HEK293 (cell line): ENCODE results near the gene ADIG.
A peak's percentile ranks its signal among the peaks of the same experiment; 100 is the strongest.

ENCODE experiments used
- CTCF ChIA-PET: fragments of 350-600 bp; formaldehyde crosslinking; extraction: SDS; loops from one replicate; lab custom pipeline; 2021; ENCODE audit warnings: antibody characterized with exemption; lab: Yijun Ruan, JAX
- POLR2A ChIA-PET: fragments of 300-600 bp; formaldehyde crosslinking; extraction: SDS; loops from one replicate; lab custom pipeline; 2020; ENCODE audit warnings: antibody characterized with exemption, inconsistent platforms; lab: Yijun Ruan, JAX
- H3K27ac ChIP-seq: fragments of 200-500 bp; sonication (Bioruptor generic); 2 replicates; pipeline ENCODE4 v1.5.1; 2014; ENCODE audit warnings: low read depth, low read length, control low read depth, inconsistent platforms; ENCODE audit errors: extremely low read depth
- H3K36me3 ChIP-seq, 2 experiments: fragments of 200-500 bp in 1 of 2; sonication (Bioruptor generic) in 1 of 2; 1 replicate in 1 of 2; 2 replicates in 1 of 2; pipeline ENCODE4 v1.5.1; 2014 to 2017; ENCODE audit warnings: inconsistent platforms in 2 of 2, low read length in 2 of 2; ENCODE audit not compliant: control insufficient read depth in 2 of 2, insufficient read depth in 1 of 2
- H3K4me1 ChIP-seq: fragments of 200-500 bp; sonication (Bioruptor generic); 2 replicates; pipeline ENCODE4 v1.5.1; 2014; ENCODE audit warnings: mild to moderate bottlenecking, low read length, inconsistent platforms; ENCODE audit not compliant: control insufficient read depth, insufficient read depth
- H3K4me3 ChIP-seq: 2 replicates; pipeline ENCODE4 v1.5.1; 2011; ENCODE audit warnings: low read depth, mild to moderate bottlenecking, control low read depth, low read length, moderate library complexity
- H3K9me3 ChIP-seq: fragments of 200-500 bp; sonication (Bioruptor generic); 2 replicates; pipeline ENCODE4 v1.5.1; 2014; ENCODE audit warnings: low read depth, low read length, inconsistent platforms; ENCODE audit not compliant: control insufficient read depth, insufficient read depth
- KLF9 ChIP-seq: fragments of 450-650 bp; formaldehyde crosslinking; IDR thresholded peaks from 2 replicates; pipeline ENCODE4 v1.5.1; 2016; ENCODE audit warnings: missing biosample characterization, missing genetic modification characterization, low read depth
- RBAK ChIP-seq: fragments of 450-650 bp; formaldehyde crosslinking; IDR thresholded peaks from 2 replicates; pipeline ENCODE4 v1.5.1; 2016; ENCODE audit warnings: missing biosample characterization, missing genetic modification characterization
- SP2 ChIP-seq: fragments of 450-650 bp; formaldehyde crosslinking; IDR thresholded peaks from 2 replicates; pipeline ENCODE4 v1.5.1; 2016; ENCODE audit warnings: missing biosample characterization, missing genetic modification characterization
- ZNF10 ChIP-seq: fragments of 450-650 bp; formaldehyde crosslinking; IDR thresholded peaks from 2 replicates; pipeline ENCODE4 v1.5.1; 2017; ENCODE audit warnings: missing biosample characterization, missing genetic modification characterization
- ZNF157 ChIP-seq: fragments of 450-650 bp; formaldehyde crosslinking; IDR thresholded peaks from 2 replicates; pipeline ENCODE4 v1.5.1; 2016; ENCODE audit warnings: missing biosample characterization, missing genetic modification characterization
- ZNF16 ChIP-seq: fragments of 450-650 bp; formaldehyde crosslinking; IDR thresholded peaks from 2 replicates; pipeline ENCODE4 v1.5.1; 2016; ENCODE audit warnings: low read depth, missing biosample characterization, missing genetic modification characterization
- ZNF266 ChIP-seq: fragments of 450-650 bp; formaldehyde crosslinking; IDR thresholded peaks from 2 replicates; pipeline ENCODE4 v1.5.1; 2016; ENCODE audit warnings: missing biosample characterization, missing genetic modification characterization, low read depth
- TF ChIP-seq, protein P1 (sequence below): fragments of 450-650 bp; formaldehyde crosslinking; IDR thresholded peaks from 2 replicates; pipeline ENCODE4 v1.5.1; 2017; ENCODE audit warnings: missing biosample characterization, missing genetic modification characterization
- TF ChIP-seq, protein P2 (sequence below): fragments of 450-650 bp; formaldehyde crosslinking; IDR thresholded peaks from 2 replicates; pipeline ENCODE4 v1.5.1; 2016; ENCODE audit warnings: missing biosample characterization, missing genetic modification characterization
- TF ChIP-seq, protein P3 (sequence below): fragments of 450-650 bp; formaldehyde crosslinking; IDR thresholded peaks from 2 replicates; pipeline ENCODE4 v1.5.1; 2016; ENCODE audit warnings: missing biosample characterization, missing genetic modification characterization, borderline replicate concordance
- TF ChIP-seq, protein P4 (sequence below): fragments of 450-650 bp; IDR thresholded peaks from 2 replicates; pipeline ENCODE4 v1.5.1; 2018; ENCODE audit warnings: missing biosample characterization, mild to moderate bottlenecking, missing genetic modification characterization
- TF ChIP-seq, protein P5 (sequence below): IDR thresholded peaks from 2 replicates; pipeline ENCODE4 v1.6.1; 2011; ENCODE audit warnings: mild to moderate bottlenecking, low read depth, low read length, borderline replicate concordance
- TF ChIP-seq, protein P6 (sequence below): fragments of 450-650 bp; formaldehyde crosslinking; conservative IDR thresholded peaks from 2 replicates; pipeline ENCODE4 v1.5.1; 2016; ENCODE audit warnings: low read depth, missing biosample characterization, missing genetic modification characterization

Gene ADIG

DNA sequence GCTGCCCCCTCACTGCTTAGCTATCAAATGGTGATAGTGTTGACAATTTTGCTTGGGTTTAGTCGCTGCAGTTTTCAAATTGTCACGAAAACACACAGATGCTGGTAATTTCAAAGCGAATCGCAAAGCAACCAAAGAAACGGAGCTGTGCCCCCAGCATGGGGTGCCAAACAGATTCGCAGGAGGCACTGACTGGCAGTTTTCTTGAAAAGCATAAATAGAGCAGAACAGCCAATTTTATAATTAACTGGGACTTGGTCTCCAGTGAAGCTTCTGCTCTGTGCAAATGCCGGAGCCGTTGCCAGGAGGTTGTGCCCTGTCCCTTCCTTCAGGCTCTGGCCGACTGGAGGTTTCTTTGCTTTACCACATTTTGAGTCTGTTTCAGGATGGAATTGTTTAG is 39.4 kb downstream of the ADIG start (continued):
- TF ChIP-seq, protein P1, sequence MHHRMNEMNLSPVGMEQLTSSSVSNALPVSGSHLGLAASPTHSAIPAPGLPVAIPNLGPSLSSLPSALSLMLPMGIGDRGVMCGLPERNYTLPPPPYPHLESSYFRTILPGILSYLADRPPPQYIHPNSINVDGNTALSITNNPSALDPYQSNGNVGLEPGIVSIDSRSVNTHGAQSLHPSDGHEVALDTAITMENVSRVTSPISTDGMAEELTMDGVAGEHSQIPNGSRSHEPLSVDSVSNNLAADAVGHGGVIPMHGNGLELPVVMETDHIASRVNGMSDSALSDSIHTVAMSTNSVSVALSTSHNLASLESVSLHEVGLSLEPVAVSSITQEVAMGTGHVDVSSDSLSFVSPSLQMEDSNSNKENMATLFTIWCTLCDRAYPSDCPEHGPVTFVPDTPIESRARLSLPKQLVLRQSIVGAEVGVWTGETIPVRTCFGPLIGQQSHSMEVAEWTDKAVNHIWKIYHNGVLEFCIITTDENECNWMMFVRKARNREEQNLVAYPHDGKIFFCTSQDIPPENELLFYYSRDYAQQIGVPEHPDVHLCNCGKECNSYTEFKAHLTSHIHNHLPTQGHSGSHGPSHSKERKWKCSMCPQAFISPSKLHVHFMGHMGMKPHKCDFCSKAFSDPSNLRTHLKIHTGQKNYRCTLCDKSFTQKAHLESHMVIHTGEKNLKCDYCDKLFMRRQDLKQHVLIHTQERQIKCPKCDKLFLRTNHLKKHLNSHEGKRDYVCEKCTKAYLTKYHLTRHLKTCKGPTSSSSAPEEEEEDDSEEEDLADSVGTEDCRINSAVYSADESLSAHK = no peak

DNA sequence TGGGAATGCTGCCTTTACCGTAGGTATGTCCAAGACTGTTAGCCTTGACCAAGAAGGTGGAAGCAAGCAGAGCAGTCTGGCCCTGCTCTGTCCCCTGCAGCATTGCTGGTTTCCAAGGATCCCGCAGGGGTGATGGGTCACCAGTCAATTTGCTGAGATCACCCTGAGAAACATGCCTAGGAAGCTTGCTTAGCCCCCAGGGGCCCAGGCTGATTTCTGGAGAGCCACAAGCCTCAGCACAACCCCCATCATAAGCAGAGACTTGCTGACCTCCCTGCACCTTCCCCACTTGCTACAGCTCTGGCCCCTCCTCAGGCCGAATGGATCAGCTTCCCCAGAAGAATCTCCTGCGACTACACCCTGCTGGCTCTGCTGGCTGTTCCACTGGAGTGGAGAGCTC is 42.1 kb downstream of the ADIG start:
- POLR2A ChIA-PET = no interaction called here
- H3K36me3 ChIP-seq = no peaks in the 10 kb centered on the region
- H3K27ac ChIP-seq = no peak overlapping the region
- CTCF ChIA-PET = interaction anchor here (1.0 to 1.1 kb wide), 2 partner anchors 27 to 128 kb away, joined by 3 to 5 read pairs; no protein-coding TSS in a partner anchor
- TF ChIP-seq ZNF157 (tag by site-specific recombination) = no peak
- TF ChIP-seq, protein P2, sequence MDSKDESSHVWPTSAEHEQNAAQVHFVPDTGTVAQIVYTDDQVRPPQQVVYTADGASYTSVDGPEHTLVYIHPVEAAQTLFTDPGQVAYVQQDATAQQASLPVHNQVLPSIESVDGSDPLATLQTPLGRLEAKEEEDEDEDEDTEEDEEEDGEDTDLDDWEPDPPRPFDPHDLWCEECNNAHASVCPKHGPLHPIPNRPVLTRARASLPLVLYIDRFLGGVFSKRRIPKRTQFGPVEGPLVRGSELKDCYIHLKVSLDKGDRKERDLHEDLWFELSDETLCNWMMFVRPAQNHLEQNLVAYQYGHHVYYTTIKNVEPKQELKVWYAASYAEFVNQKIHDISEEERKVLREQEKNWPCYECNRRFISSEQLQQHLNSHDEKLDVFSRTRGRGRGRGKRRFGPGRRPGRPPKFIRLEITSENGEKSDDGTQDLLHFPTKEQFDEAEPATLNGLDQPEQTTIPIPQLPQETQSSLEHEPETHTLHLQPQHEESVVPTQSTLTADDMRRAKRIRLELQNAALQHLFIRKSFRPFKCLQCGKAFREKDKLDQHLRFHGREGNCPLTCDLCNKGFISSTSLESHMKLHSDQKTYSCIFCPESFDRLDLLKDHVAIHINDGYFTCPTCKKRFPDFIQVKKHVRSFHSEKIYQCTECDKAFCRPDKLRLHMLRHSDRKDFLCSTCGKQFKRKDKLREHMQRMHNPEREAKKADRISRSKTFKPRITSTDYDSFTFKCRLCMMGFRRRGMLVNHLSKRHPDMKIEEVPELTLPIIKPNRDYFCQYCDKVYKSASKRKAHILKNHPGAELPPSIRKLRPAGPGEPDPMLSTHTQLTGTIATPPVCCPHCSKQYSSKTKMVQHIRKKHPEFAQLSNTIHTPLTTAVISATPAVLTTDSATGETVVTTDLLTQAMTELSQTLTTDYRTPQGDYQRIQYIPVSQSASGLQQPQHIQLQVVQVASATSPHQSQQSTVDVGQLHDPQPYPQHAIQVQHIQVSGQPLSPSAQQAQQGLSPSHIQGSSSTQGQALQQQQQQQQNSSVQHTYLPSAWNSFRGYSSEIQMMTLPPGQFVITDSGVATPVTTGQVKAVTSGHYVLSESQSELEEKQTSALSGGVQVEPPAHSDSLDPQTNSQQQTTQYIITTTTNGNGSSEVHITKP (tag by site-specific recombination) = 0 out of 2 replicates have a peak, but pooled peaks have one; percentile 11
- H3K4me3 ChIP-seq = no peak overlapping the region
- H3K9me3 ChIP-seq = no peaks in the 10 kb centered on the region
- H3K4me1 ChIP-seq = no peaks in the 10 kb centered on the region

DNA sequence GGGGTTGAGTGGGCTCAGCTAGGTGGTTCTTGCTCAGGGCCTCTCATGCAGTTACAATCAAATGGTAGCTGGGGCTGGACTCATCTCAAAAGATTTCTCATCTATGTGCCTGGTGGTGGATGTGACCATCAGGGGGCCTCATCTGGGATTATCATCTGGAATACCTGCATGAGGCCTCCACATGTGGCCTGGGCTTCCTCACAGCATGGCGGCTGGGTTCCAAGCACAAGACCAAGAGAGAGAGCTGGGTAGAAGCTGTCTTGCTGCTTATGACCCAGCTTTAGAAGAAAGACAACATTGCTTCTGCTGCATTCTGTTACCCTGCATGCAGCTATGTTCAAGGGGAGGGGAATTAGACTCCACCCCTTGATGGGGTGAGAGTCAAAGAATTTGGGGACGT is 43.1 kb downstream of the ADIG start:
- CTCF ChIA-PET = interaction anchor here (1.1 kb wide), 1 partner anchor 10 kb away, joined by 3 read pairs; no protein-coding TSS in a partner anchor
- H3K36me3 ChIP-seq = no peaks in the 10 kb centered on the region
- H3K4me3 ChIP-seq = no peak overlapping the region
- no peak overlapping the region for H3K27ac ChIP-seq
- no peaks in the 10 kb centered on the region for H3K4me1 ChIP-seq
- POLR2A ChIA-PET = no interaction called here
- H3K9me3 ChIP-seq = no peaks in the 10 kb centered on the region
- TF ChIP-seq KLF9 (tag by site-specific recombination) = no peak
- no peak for TF ChIP-seq ZNF10
- no peak for TF ChIP-seq SP2 (tag by site-specific recombination)
- TF ChIP-seq, protein P3, sequence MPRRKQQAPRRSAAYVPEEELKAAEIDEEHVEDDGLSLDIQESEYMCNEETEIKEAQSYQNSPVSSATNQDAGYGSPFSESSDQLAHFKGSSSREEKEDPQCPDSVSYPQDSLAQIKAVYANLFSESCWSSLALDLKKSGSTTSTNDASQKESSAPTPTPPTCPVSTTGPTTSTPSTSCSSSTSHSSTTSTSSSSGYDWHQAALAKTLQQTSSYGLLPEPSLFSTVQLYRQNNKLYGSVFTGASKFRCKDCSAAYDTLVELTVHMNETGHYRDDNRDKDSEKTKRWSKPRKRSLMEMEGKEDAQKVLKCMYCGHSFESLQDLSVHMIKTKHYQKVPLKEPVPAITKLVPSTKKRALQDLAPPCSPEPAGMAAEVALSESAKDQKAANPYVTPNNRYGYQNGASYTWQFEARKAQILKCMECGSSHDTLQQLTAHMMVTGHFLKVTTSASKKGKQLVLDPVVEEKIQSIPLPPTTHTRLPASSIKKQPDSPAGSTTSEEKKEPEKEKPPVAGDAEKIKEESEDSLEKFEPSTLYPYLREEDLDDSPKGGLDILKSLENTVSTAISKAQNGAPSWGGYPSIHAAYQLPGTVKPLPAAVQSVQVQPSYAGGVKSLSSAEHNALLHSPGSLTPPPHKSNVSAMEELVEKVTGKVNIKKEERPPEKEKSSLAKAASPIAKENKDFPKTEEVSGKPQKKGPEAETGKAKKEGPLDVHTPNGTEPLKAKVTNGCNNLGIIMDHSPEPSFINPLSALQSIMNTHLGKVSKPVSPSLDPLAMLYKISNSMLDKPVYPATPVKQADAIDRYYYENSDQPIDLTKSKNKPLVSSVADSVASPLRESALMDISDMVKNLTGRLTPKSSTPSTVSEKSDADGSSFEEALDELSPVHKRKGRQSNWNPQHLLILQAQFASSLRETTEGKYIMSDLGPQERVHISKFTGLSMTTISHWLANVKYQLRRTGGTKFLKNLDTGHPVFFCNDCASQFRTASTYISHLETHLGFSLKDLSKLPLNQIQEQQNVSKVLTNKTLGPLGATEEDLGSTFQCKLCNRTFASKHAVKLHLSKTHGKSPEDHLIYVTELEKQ (tag by site-specific recombination) = no peak
- no peak for TF ChIP-seq ZNF16 (tag by site-specific recombination)
- TF ChIP-seq, protein P4, sequence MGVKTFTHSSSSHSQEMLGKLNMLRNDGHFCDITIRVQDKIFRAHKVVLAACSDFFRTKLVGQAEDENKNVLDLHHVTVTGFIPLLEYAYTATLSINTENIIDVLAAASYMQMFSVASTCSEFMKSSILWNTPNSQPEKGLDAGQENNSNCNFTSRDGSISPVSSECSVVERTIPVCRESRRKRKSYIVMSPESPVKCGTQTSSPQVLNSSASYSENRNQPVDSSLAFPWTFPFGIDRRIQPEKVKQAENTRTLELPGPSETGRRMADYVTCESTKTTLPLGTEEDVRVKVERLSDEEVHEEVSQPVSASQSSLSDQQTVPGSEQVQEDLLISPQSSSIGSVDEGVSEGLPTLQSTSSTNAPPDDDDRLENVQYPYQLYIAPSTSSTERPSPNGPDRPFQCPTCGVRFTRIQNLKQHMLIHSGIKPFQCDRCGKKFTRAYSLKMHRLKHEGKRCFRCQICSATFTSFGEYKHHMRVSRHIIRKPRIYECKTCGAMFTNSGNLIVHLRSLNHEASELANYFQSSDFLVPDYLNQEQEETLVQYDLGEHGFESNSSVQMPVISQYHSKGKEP (tag by site-specific recombination) = no peak
- TF ChIP-seq, protein P5, sequence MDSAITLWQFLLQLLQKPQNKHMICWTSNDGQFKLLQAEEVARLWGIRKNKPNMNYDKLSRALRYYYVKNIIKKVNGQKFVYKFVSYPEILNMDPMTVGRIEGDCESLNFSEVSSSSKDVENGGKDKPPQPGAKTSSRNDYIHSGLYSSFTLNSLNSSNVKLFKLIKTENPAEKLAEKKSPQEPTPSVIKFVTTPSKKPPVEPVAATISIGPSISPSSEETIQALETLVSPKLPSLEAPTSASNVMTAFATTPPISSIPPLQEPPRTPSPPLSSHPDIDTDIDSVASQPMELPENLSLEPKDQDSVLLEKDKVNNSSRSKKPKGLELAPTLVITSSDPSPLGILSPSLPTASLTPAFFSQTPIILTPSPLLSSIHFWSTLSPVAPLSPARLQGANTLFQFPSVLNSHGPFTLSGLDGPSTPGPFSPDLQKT = no peak
- TF ChIP-seq ZNF266 (tag by site-specific recombination) = no peak
- TF ChIP-seq, protein P6, sequence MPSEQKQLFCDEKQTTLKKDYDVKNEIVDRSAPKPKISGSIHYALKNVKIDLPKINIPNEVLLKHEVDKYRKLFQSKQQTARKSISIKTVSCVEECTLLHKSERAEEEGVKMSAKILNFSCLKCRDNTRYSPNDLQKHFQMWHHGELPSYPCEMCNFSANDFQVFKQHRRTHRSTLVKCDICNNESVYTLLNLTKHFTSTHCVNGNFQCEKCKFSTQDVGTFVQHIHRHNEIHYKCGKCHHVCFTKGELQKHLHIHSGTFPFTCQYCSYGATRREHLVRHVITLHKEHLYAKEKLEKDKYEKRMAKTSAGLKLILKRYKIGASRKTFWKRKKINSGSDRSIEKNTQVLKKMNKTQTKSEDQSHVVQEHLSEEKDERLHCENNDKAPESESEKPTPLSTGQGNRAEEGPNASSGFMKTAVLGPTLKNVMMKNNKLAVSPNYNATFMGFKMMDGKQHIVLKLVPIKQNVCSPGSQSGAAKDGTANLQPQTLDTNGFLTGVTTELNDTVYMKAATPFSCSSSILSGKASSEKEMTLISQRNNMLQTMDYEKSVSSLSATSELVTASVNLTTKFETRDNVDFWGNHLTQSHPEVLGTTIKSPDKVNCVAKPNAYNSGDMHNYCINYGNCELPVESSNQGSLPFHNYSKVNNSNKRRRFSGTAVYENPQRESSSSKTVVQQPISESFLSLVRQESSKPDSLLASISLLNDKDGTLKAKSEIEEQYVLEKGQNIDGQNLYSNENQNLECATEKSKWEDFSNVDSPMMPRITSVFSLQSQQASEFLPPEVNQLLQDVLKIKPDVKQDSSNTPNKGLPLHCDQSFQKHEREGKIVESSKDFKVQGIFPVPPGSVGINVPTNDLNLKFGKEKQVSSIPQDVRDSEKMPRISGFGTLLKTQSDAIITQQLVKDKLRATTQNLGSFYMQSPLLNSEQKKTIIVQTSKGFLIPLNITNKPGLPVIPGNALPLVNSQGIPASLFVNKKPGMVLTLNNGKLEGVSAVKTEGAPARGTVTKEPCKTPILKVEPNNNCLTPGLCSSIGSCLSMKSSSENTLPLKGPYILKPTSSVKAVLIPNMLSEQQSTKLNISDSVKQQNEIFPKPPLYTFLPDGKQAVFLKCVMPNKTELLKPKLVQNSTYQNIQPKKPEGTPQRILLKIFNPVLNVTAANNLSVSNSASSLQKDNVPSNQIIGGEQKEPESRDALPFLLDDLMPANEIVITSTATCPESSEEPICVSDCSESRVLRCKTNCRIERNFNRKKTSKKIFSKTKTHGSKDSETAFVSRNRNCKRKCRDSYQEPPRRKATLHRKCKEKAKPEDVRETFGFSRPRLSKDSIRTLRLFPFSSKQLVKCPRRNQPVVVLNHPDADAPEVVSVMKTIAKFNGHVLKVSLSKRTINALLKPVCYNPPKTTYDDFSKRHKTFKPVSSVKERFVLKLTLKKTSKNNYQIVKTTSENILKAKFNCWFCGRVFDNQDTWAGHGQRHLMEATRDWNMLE = no peak
- TF ChIP-seq RBAK = no peak
